AG04449 (cell line): ENCODE measurements around the gene ZNF516.

Experiments used
- CTCF ChIA-PET: fragments of 350-600 bp; formaldehyde crosslinking; extraction: SDS; loops from one replicate; lab custom pipeline; 2021; ENCODE audit warnings: antibody characterized with exemption; lab: Yijun Ruan, JAX
- POLR2A ChIA-PET: fragments of 400-600, 350-600 bp; formaldehyde crosslinking; extraction: SDS; loops from one replicate; lab custom pipeline; 2020; ENCODE audit warnings: antibody characterized with exemption, inconsistent platforms; lab: Yijun Ruan, JAX
- DNase-seq: peaks from one replicate; pipeline ENCODE4 v3.0.0-alpha.2; 2010; ENCODE audit warnings: low read depth, low spot score
- H3K4me3 ChIP-seq: 2 replicates; pipeline ENCODE4 v1.5.1; 2011; ENCODE audit warnings: low read depth, mild to moderate bottlenecking, control low read depth, low read length
- CTCF ChIP-seq: IDR thresholded peaks from one replicate; pipeline ENCODE4 v1.5.1; 2011; ENCODE audit warnings: mild to moderate bottlenecking, moderate library complexity, low read length, control low read depth, inconsistent platforms; ENCODE audit not compliant: insufficient read depth; ENCODE audit errors: missing control alignments

ZNF516 gene

GRCh38 chr18:76412818-76413565, 82.0 kb downstream of the ZNF516 start:
- DNase-seq = no peak
- H3K4me3 ChIP-seq = no peak overlapping the region
- TF ChIP-seq CTCF = no peak
- CTCF ChIA-PET = interaction anchor here (1.6 kb wide), 1 partner anchor 297 kb away, joined by 5 read pairs; no protein-coding TSS in a partner anchor
- POLR2A ChIA-PET = no interaction called here

GRCh38 chr18:76412010-76412817, 82.8 kb downstream of the ZNF516 start:
- no peak overlapping the region; the same call in 1 of the 2 replicates for H3K4me3 ChIP-seq
- ChIA-PET CTCF (interaction anchor here (1.0 to 1.6 kb wide), 3 partner anchors 13 to 298 kb away, joined by 3 to 5 read pairs (median 3); no protein-coding TSS in a partner anchor), POLR2A (interaction anchor here (1.0 kb wide), 1 partner anchor 13 kb away, joined by 3 read pairs; no protein-coding TSS in a partner anchor)
- no peak for DNase-seq
- no peak for TF ChIP-seq CTCF

- no peak for DNase-seq
- H3K4me3 ChIP-seq = no peak overlapping the region
- no peak for TF ChIP-seq CTCF
- ChIA-PET POLR2A (interaction anchor here (0.8 kb wide), 1 partner anchor 108 kb away, joined by 3 read pairs; no protein-coding TSS in a partner anchor), CTCF (interaction anchor here (2.4 to 4.1 kb wide), 3 partner anchors 12 to 277 kb away, joined by 8 to 37 read pairs (median 16); no protein-coding TSS in a partner anchor)
These were observed 84.2 kb downstream of the ZNF516 start for GRCh38 chr18:76410660-76411417.

- no peak for DNase-seq
- POLR2A ChIA-PET = interaction anchor here (0.8 kb wide), 1 partner anchor 109 kb away, joined by 3 read pairs; no protein-coding TSS in a partner anchor
- CTCF ChIA-PET = interaction anchor here (2.1 to 4.1 kb wide), 4 partner anchors 11 to 300 kb away, joined by 8 to 37 read pairs (median 12); no protein-coding TSS in a partner anchor
- TF ChIP-seq CTCF = no peak
- no peak overlapping the region for H3K4me3 ChIP-seq
These were observed 85.0 kb downstream of the ZNF516 start for GRCh38 chr18:76410033-76410432.

- DNase-seq = no peak
- CTCF ChIA-PET = interaction anchor here (0.7 to 4.1 kb wide), 7 partner anchors 10 to 301 kb away, joined by 3 to 37 read pairs (median 8); no protein-coding TSS in a partner anchor
- no peak overlapping the region for H3K4me3 ChIP-seq
- no peak for TF ChIP-seq CTCF
- POLR2A ChIA-PET = no interaction called here
These were observed 86.5 kb downstream of the ZNF516 start for GRCh38 chr18:76408480-76409067.
